CD4-positive, alpha-beta T cell treated with Interleukin-4 for 4 hours (primary cell): ENCODE measurements around the gene SCMH1.

Experiments used
- DNase-seq: peaks from one replicate; pipeline ENCODE4 v3.0.0-alpha.2; 2020

Gene SCMH1

DNA sequence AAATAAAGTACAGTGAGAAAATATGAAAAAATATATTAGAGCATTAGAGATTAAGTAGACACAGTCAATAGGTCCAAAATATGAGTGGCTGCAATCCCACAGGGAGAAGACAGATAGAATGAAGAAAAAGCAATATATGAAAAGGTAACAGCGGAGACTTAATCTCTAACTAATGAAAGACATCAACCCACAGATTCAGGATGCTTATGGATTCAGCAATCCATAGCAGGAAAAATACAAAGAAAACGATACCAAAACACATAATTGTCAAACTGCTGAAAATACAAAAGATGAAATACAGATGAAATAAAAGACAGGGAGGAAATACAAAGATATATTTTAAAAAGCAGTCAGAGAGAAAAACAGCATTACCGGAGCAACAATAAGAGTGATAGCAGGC is 163.9 kb downstream of the SCMH1 start:
- DNase-seq: no peak

DNA sequence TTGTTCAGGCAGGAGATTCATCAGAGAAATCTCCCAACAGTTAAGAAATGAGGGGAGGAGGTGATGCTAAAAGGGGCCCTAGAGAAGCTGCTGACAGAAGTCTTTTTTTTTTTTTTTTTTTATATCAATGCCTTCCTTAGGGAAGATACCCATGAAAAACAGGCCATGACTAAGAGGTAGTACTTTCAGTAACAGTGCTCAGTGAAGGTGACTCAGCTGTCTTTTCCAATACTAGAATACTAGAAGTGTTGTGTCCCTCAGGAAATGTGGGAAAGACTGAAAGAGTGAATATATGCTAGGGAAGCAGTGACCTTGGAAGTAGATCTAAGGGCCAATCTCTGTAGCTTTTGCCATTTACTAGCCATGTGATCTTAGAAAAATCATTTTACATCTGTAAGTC is 168.1 kb downstream of the SCMH1 start:
- DNase-seq: no peak

DNA sequence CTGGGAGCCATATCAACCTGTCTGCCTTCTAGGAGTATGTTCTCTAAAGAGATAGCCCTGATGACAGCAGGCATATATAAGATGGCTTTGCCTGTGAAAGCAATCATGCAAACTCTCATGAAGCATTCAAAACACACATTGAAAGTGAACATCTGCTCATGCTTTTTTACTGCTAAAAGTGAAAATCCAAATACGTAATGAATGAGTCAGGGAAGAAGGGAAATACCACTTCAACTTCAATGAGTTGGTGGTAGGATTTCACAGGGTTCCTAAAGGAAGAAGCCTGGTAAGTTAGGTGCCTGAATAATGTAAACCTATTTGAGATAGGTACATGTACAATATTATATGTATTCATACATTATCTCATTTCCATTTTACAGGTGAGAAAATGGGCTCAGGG is 170.1 kb downstream of the SCMH1 start:
- no peak for DNase-seq

- no peak for DNase-seq
Observed at GRCh38 chr1:41056907-41057306, 185.2 kb downstream of the SCMH1 start.

GRCh38 chr1:41053316-41053715 is 188.8 kb downstream of the SCMH1 start:
- no peak for DNase-seq

DNA sequence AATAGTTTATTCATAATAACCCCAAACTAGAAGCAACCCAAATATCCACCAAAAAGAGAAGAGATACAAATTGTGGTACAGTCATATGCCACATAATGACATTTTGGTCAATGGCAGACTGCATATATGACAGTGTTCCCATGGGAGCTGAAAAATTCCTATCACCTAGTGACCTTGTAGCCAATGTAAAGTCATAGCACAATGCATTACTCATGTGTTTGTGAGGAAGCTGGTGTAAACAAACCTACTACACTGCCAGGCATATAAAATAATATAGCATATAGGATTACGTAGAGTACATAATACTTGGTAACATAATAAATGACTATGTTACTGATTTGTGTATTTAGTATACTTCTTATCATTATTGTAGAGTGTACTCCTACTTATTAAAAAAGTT is 191.1 kb downstream of the SCMH1 start:
- no peak for DNase-seq

DNA sequence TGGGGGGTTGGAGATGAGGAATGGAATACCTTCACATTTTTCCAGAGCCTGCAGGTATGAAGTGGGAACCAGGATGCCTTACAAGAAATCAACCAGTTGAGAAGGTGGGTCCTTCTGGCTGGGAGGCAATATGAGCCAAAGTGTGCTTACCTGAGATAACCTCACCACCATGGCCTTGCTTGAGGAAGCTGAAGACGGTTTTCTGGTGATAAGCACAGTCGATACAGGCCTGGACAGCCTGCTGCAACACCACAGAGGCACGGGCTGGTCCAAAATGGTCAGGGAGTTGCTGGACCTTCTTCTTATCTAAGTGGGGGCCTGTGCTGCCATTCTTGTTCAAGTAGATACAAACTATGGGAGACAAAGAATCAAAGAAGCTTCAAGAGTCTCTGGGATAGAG is 193.6 kb downstream of the SCMH1 start:
- DNase-seq: no peak

GRCh38 chr1:41046347-41046775 is 195.7 kb downstream of the SCMH1 start:
- DNase-seq: no peak

DNA sequence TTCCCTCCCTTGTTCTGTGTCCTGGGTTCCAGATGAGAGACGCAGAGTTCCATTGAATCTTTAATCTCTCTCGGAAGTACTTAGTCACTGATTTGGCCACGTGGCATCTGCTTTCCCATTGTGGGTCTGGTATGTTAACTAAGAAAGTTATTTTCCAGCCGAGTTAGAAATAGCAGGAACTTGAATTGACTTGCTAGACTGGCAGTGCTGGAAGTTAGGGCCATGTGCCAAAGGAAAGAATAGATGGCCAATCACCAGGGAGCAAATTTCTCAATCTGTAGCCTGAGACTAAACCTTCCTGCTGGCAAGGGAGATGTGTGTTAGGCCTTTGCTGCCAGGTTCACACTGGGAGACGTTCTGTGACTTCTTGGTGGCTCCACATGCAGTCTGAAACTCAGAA is 196.4 kb downstream of the SCMH1 start:
- DNase-seq: no peak

GRCh38 chr1:41044187-41044586 is 197.9 kb downstream of the SCMH1 start:
- DNase-seq: no peak

DNA sequence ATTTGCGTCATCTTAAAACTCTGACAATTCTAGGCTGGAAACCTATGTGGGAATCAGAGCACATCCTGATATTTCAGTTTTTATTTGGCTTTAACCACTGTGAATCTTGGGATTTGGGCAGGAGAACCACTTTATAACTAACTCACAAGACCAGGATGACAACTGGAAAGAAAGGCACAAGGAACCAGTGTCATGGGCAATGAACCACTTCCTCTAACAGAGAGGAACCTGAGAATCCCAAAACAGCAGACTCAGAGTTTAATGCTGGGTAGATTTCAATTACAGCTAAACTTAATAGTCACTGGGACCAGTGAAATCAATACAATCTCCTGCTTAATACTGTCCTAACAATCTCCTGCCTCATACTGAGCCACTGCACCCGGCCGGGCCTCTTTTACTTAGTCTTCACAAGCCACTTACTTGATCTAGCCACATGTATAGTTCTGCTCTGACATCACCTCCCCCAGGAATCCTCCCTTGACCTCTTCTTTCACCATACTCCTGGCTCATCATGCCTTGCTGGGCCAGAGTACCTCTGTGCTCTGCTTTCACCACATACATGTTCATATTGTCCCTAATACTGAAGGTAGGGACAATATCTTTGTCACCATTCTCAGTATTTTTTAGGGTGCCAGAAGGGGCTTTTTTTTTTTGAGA is 200.4 kb downstream of the SCMH1 start:
- DNase-seq: no peak

GRCh38 chr1:41038110-41038509 is 204.0 kb downstream of the SCMH1 start:
- DNase-seq: no peak

DNA sequence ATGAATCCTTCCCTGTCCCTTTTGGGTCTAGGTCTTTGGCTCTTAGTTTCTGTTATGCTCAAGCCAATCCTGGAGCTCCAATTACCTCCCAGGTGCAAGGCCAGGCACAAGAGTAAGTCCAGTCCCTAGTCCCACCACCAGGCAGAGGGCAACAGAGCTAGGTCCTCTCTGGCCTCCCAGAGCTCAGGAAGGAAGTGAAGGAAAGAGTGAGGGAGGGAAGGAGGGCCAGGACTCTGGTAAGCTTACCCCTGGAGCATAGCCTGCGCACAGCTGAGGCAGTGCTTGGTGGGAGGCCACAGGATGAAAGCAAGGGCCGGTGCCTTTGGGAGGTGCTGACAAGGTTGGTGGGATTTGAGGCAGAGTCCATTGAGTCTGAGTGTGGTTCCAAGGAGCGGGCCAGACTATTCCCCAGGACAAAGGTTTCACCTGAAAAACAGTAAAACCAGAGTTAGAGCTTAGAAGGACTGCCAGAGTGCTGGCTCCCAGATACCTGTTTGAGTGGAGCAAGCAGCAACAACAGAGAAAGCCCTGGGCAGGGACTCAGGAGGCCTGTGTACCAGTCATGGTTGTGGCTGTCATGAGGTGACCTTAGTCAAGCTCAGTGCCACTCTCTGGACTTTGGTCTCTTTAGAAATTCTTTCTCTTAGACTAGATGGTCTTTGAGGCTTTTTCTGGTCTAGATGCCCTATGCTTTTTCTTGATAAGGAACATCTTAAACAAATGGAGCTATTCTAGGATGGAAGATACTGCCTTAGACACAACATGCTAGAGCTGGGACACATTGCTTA is 204.8 kb downstream of the SCMH1 start:
- DNase-seq: no peak

DNA sequence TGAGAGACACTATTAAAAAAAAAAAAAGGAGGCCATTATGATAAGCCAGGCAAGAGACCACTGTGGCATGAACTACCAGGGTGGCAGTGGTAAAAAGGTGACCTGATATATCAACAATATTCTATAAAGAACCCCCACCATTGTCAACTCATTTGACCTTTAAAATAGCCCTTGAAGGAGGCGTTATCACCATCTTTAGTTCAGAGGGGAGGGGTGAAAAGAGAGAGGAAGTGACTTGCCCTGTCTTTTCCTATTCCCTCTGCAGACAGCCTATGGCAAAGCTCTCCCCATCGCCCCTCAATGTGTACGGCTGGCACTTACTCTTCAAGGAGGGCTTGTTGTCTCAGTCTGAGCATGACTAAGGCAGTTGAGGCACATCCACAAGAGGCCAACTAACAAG is 208.8 kb downstream of the SCMH1 start:
- DNase-seq: no peak

DNA sequence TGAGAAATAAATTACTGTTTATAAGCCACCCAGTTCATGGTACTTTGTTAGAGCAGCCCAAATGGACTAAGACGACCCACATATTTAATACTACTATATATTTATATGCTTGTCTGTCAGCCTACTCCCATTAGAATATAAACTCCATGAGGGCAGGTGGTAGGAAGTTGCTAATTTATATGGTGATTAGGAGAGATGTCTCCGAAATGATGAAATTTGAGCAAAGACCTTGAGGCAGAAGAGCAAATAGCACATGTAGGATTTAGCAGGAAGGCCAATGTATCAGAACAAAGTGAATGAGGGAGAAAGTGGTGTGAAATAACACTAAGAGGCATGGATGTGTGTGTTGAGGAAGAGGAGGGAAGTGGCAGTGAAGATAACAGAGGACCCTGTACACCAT is 210.0 kb downstream of the SCMH1 start:
- DNase-seq: no peak

- DNase-seq: no peak
Observed at GRCh38 chr1:41030872-41031616, 211.1 kb downstream of the SCMH1 start.

GRCh38 chr1:41028034-41028642 is 214.0 kb downstream of the SCMH1 start:
- DNase-seq: no peak

DNA sequence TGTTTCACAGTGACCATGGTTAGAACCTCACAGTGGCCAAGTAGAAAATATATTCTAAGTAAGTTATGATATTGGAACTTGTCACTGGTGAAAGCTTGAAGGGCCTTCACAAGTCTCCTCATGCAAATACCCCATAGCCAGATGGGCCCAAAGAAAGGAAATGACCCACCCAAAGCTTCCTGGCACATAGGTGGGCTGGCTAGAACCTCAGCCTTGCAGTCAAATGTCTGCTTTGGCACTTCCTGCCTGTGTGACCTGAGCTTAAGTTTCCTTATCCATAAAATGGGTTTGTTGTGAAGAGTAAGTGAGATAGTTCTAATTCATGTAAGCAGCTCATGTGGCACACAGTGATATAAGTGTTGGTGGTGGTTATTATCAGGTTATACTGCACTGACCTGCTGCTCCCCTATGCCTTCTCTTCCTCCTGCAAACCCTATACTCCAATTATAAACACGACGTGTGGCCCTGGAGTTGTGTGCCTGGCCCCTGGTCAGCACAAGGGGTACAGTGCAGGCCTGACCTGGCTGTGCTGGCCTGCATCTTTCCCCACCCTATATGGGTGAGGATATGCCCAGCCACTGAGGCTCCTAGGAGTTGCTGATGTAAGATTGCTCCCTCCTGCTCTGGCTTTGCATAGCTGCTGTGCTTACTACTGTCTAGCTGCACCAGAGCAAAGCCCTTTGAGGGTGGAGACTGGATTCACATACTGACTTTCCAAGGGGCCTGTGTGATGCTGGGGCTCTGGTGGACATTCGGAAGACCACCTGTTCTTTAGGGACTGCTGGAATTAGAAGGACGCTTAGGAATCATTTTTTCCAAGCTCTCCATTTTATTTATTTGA is 215.9 kb downstream of the SCMH1 start:
- DNase-seq: no peak

DNA sequence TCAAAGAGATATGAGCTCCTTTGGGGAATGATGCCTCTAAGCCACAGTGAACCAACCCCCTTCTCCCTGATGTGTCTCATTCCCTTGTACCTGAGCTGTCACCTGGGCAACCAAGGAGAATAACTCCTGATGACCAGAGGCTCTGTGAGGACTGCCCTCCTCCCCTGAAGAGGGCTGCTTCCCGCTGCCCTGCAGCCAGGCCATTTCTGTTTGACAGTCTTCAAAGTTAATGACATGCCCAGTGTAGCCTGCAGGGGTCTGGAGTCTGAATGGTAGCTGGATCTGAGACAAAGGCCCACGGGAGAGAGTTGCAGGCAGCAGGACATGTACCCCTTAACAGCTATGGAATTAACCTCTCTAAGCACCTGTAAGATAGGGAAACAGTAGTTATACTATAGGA is 217.2 kb downstream of the SCMH1 start:
- DNase-seq: no peak

GRCh38 chr1:41023279-41023990 is 218.7 kb downstream of the SCMH1 start:
- no peak for DNase-seq

DNA sequence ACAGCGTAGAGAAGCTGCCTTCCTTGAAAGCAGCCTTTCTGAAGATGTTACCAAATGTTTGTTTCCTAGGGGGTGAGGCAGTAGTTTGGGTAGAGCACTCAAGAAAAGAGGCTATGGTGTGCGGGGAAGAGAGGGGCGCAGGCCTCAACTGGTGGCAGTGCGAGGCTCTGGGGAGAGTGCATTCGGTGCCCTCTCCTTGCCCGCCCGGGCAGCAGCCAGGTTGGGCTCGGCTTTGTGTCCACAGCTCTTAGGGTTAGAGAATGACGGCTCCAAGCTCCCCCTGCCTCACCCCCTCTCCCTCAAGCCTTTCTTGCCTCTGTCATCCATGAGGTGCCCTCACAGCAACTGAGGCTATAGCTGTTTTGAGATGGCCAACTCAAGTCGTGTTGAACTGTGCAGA is 219.7 kb downstream of the SCMH1 start:
- DNase-seq: no peak
